H1 (cell line): ENCODE measurements around the gene RELT. TPM values are rescaled to one million over a fixed set of nuclear protein-coding genes. Genes with fewer than 3 reads are reported as not detected.
"Not testable (repeated sequence)": the region's sequence is repeated elsewhere in the genome, so short reads cannot be mapped to it uniquely, and the experiment has no call there.

Source experiments
- CTCF ChIA-PET: fragments of 300-600 bp; sonication (Branson Sonifier 250); formaldehyde crosslinking; loops from one replicate; lab custom pipeline; 2021; ENCODE audit not compliant: partially characterized antibody; lab: Charles Lee
- POLR2A ChIA-PET: fragments of 300-600 bp; sonication (Branson Sonifier 250); formaldehyde crosslinking; loops from one replicate; lab custom pipeline; 2021; ENCODE audit warnings: inconsistent platforms; ENCODE audit not compliant: partially characterized antibody; lab: Charles Lee
- DNase-seq, 2 experiments: peaks; one replicate each; pipeline versions ENCODE4 v3.0.0 to v3.0.0-alpha.2; 2010 to 2022; ENCODE audit warnings: low spot score in 2 of 2, low read depth in 1 of 2, mixed read lengths in 1 of 2
- FAIRE-seq: peaks from 2 replicates; lab custom pipeline; 2011; peaks lifted over from hg19 to GRCh38; lab: Jason Lieb, UNC
- H2AFZ ChIP-seq: 2 replicates; pipeline ENCODE4 v1.8.1; 2012; ENCODE audit warnings: low read length, inconsistent platforms
- H2AK5ac ChIP-seq: 2 replicates; pipeline ENCODE4 v1.6.1; 2013; ENCODE audit warnings: low read depth, low read length
- H2BK120ac ChIP-seq: replicated peaks from 2 replicates; pipeline ENCODE3; 2013; ENCODE audit warnings: low read depth, low read length, inconsistent platforms
- H2BK12ac ChIP-seq: 2 replicates; pipeline ENCODE4 v1.6.1; 2013; ENCODE audit warnings: low read depth, low read length
- H2BK15ac ChIP-seq: 2 replicates; pipeline ENCODE4 v1.6.1; 2013; ENCODE audit warnings: low read length
- H2BK20ac ChIP-seq: 2 replicates; pipeline ENCODE4 v1.6.1; 2013; ENCODE audit warnings: low read length
- H2BK5ac ChIP-seq: 2 replicates; pipeline ENCODE4 v1.6.1; 2013; ENCODE audit warnings: low read depth, low read length
- H3K14ac ChIP-seq: 2 replicates; pipeline ENCODE4 v1.6.1; 2013; ENCODE audit warnings: inconsistent platforms; ENCODE audit not compliant: insufficient read length
- H3K18ac ChIP-seq: 2 replicates; pipeline ENCODE4 v1.6.1; 2013; ENCODE audit warnings: low read length; ENCODE audit errors: extremely low read depth
- H3K23ac ChIP-seq: 2 replicates; pipeline ENCODE4 v1.6.1; 2013; ENCODE audit warnings: inconsistent platforms; ENCODE audit not compliant: insufficient read length
- H3K23me2 ChIP-seq: 2 replicates; pipeline ENCODE4 v1.6.1; 2013; ENCODE audit warnings: low read depth, low read length
- H3K27ac ChIP-seq: 2 replicates; pipeline ENCODE4 v1.6.1; 2011; ENCODE audit warnings: low read depth, low read length, inconsistent platforms
- H3K27me3 ChIP-seq, 4 experiments: replicated peaks in 1 of 4; 1 replicate in 1 of 4; 2 replicates in 3 of 4; pipeline versions ENCODE4 v1.6.1 to v1.8.1; 2011 to 2013; ENCODE audit warnings: low read length in 3 of 4, mild to moderate bottlenecking in 3 of 4, inconsistent platforms in 2 of 4, mixed read lengths in 2 of 4, moderate library complexity in 1 of 4; ENCODE audit not compliant: control insufficient read depth in 3 of 4, insufficient read depth in 3 of 4; ENCODE audit errors: extremely low read depth in 1 of 4
- H3K36me3 ChIP-seq, 4 experiments: 2 replicates each; pipeline versions ENCODE4 v1.6.1 to v1.8.1; 2011 to 2013; ENCODE audit warnings: mild to moderate bottlenecking in 4 of 4, low read length in 3 of 4, moderate library complexity in 2 of 4, control low read depth in 1 of 4, inconsistent platforms in 1 of 4; ENCODE audit not compliant: insufficient read depth in 4 of 4, control insufficient read depth in 2 of 4
- H3K4ac ChIP-seq: replicated peaks from 2 replicates; pipeline ENCODE3; 2013; ENCODE audit warnings: low read length, low read depth, mixed read lengths, inconsistent platforms; ENCODE audit not compliant: insufficient read length
- H3K4me1 ChIP-seq, 4 experiments: replicated peaks in 1 of 4; 1 replicate in 1 of 4; 2 replicates in 3 of 4; pipeline versions ENCODE4 v1.6.1 to v1.8.1; 2011 to 2013; ENCODE audit warnings: low read length in 3 of 4, inconsistent platforms in 2 of 4, mixed read lengths in 1 of 4; ENCODE audit not compliant: insufficient read depth in 4 of 4, control insufficient read depth in 3 of 4
- H3K4me2 ChIP-seq, 2 experiments: 2 replicates each; pipeline versions ENCODE4 v1.6.1 to v1.8.1; 2011 to 2013; ENCODE audit warnings: low read depth in 2 of 2, low read length in 2 of 2, control low read depth in 1 of 2, inconsistent platforms in 1 of 2, mild to moderate bottlenecking in 1 of 2; ENCODE audit not compliant: insufficient read depth in 1 of 2
- H3K4me3 ChIP-seq, 4 experiments: fragments of 200-600, 300-600 bp in 1 of 4; sonication (generic), shearing (Covaris generic), sonication (Bioruptor Twin) in 1 of 4; 2 replicates each; pipeline versions ENCODE4 v1.5.1 to v1.8.1; 2011 to 2016; ENCODE audit warnings: low read length in 4 of 4, low read depth in 3 of 4, control low read depth in 2 of 4, inconsistent platforms in 2 of 4, mild to moderate bottlenecking in 2 of 4, mixed read lengths in 1 of 4, moderate library complexity in 1 of 4; ENCODE audit not compliant: insufficient read depth in 2 of 4; ENCODE audit errors: extremely low read depth in 1 of 4
- H3K56ac ChIP-seq: replicated peaks from 2 replicates; pipeline ENCODE3; 2013; ENCODE audit warnings: low read depth, mild to moderate bottlenecking, mixed read lengths, low read length, inconsistent platforms; ENCODE audit not compliant: insufficient read length
- H3K79me1 ChIP-seq: 2 replicates; pipeline ENCODE4 v1.6.1; 2013; ENCODE audit warnings: low read depth, low read length, control low read depth
- H3K79me2 ChIP-seq, 2 experiments: 2 replicates each; pipeline versions ENCODE4 v1.6.1 to v1.8.1; 2012 to 2013; ENCODE audit warnings: low read length in 2 of 2, mild to moderate bottlenecking in 2 of 2, inconsistent platforms in 1 of 2; ENCODE audit not compliant: insufficient read depth in 2 of 2, control insufficient read depth in 1 of 2
- H3K9ac ChIP-seq, 4 experiments: replicated peaks in 1 of 4; 1 replicate in 1 of 4; 2 replicates in 3 of 4; pipeline versions ENCODE4 v1.6.1 to v1.8.1; 2011 to 2013; ENCODE audit warnings: low read depth in 3 of 4, low read length in 3 of 4, control low read depth in 2 of 4, mild to moderate bottlenecking in 2 of 4, moderate library complexity in 2 of 4, inconsistent platforms in 1 of 4; ENCODE audit errors: extremely low read depth in 1 of 4
- H3K9me3 ChIP-seq, 2 experiments: 2 replicates each; pipeline versions ENCODE4 v1.6.1 to v1.8.1; 2012 to 2013; ENCODE audit warnings: mild to moderate bottlenecking in 2 of 2, moderate library complexity in 2 of 2, control low read depth in 1 of 2, inconsistent platforms in 1 of 2, low read depth in 1 of 2, low read length in 1 of 2, mixed read lengths in 1 of 2; ENCODE audit not compliant: insufficient read depth in 2 of 2
- H4K20me1 ChIP-seq, 2 experiments: replicated peaks in 1 of 2; 2 replicates each; pipeline versions ENCODE3 to v1.8.1; 2011 to 2013; ENCODE audit warnings: inconsistent platforms in 2 of 2, low read length in 2 of 2, mild to moderate bottlenecking in 1 of 2; ENCODE audit not compliant: insufficient read depth in 2 of 2, control insufficient read depth in 1 of 2
- H4K5ac ChIP-seq: 2 replicates; pipeline ENCODE4 v1.6.1; 2013; ENCODE audit warnings: low read length, low read depth, mixed read lengths, inconsistent platforms; ENCODE audit not compliant: insufficient read length
- H4K8ac ChIP-seq: 2 replicates; pipeline ENCODE4 v1.8.0; 2013; ENCODE audit warnings: mild to moderate bottlenecking, moderate library complexity, low read length, inconsistent platforms; ENCODE audit not compliant: insufficient read depth; ENCODE audit errors: extremely low read depth
- H4K91ac ChIP-seq: replicated peaks from 2 replicates; pipeline ENCODE3; 2013; ENCODE audit warnings: low read length, mixed read lengths, inconsistent platforms; ENCODE audit not compliant: insufficient read length
- HDAC2 ChIP-seq, 2 experiments: fragments of 300-600 bp in 1 of 2; sonication (generic) in 1 of 2; IDR thresholded peaks; 2 replicates each; pipeline ENCODE4 v1.6.1; 2011 to 2012; ENCODE audit warnings: low read depth in 2 of 2, low read length in 2 of 2, mild to moderate bottlenecking in 2 of 2, moderate library complexity in 2 of 2, borderline replicate concordance in 1 of 2, inconsistent platforms in 1 of 2
- NANOG ChIP-seq: IDR thresholded peaks from 2 replicates; pipeline ENCODE4 v1.6.1; 2011; ENCODE audit warnings: low read length, low read depth, mild to moderate bottlenecking, inconsistent platforms; ENCODE audit not compliant: insufficient read depth, poor library complexity, severe bottlenecking
- RAD21 ChIP-seq, 2 experiments: IDR thresholded peaks in 1 of 2; conservative IDR thresholded peaks in 1 of 2; 2 replicates each; pipeline ENCODE4 v1.6.1; 2011; ENCODE audit warnings: low read depth in 2 of 2, low read length in 2 of 2, improper control_type of control experiment in 1 of 2, inconsistent platforms in 1 of 2, mild to moderate bottlenecking in 1 of 2, moderate library complexity in 1 of 2
- RNF2 ChIP-seq: fragments of 200-900, 300-1000 bp; sonication (generic); IDR thresholded peaks from 2 replicates; pipeline ENCODE4 v1.7.1; 2016; ENCODE audit warnings: borderline replicate concordance, low read depth, mild to moderate bottlenecking, antibody characterized with exemption, low read length; ENCODE audit not compliant: poor library complexity, severe bottlenecking; ENCODE audit errors: missing control alignments
- SIRT6 ChIP-seq: IDR thresholded peaks from one replicate; pipeline ENCODE4 v1.7.1; 2012; ENCODE audit warnings: low read length, inconsistent platforms
- WGBS, 2 experiments: shearing (Covaris generic) in 1 of 2; methylation state at CpG; one replicate each; pipeline versions ENCODE4 v1.1.6 to v1.1.7; 2013 to 2015; ENCODE audit warnings: low lambda C conversion rate in 2 of 2, mixed read lengths in 2 of 2, inconsistent platforms in 1 of 2, low coverage in 1 of 2, missing lambda C conversion rate in 1 of 2; ENCODE audit not compliant: insufficient replicate concordance in 2 of 2, insufficient coverage in 1 of 2, insufficient read length in 1 of 2; ENCODE audit errors: extremely low coverage in 1 of 2, missing lambda C conversion rate in 1 of 2; 5-methylcytosine and 5-hydroxymethylcytosine counted together
- polyA plus RNA-seq, 7 experiments: library from polyadenylated mRNA; depleted of rRNA in 3 of 7; stranded (reverse) in 5 of 7; unstranded in 2 of 7; fragments of >200 nt in 5 of 7; fragments of 200-250 nt in 2 of 7; gene quantifications; 1 replicate in 5 of 7; 2 replicates in 1 of 7; 4 replicates in 1 of 7; pipeline versions ENCODE4 v1.2.1 to v1.2.3, GENCODE V29; 2011 to 2013; ENCODE audit warnings: missing spikeins in 2 of 7, mixed read lengths in 2 of 7
- total RNA-seq: library from RNA; stranded (reverse); fragmentation: NEBNext Ultra II Directional; extraction: Animal tissue kit (Norgen Biotek cat#: 25700); gene quantifications from 2 replicates; pipeline ENCODE4 v1.2.1, GENCODE V29; 2021

RELT gene
- total and polyA plus RNA-seq, 2 of the 8 experiments (the other 6 are each of a cell fraction or from before 2014, with no cell fraction given) = 3.4 to 5.7 TPM

DNA sequence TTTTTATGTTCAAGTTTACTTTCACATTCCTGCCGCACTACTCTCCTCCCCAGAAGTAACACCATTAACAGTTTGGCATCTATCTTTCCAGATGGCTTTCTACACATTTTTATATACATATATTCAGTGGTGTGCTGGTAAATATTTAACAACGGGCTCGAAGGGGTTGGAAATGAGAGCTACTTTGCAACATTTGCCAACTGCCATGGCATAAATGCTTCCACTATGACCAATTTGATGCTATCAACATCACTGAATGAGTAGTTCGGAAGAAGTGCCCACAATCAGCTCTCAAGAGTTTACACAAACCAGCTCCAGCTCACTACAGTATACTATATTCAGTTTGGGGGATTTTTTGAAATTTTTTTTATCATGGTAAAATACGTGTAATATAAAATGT is 55.2 kb downstream of the RELT start (continued):
- TF ChIP-seq RNF2 (no peak), HDAC2 (IDR thresholded peaks at IDR 0.05; ENCODE audit: borderline replicate concordance in 1 of 2, low read depth in 2 of 2, low read length in 2 of 2) (no peak), RAD21 (IDR thresholded peaks at IDR 0.05 in 1 of 2, conservative IDR thresholded peaks at IDR 0.05 in 1 of 2; ENCODE audit: low read depth in 2 of 2, low read length in 2 of 2) (no peak), SIRT6 (no peak), NANOG (no peak)

DNA sequence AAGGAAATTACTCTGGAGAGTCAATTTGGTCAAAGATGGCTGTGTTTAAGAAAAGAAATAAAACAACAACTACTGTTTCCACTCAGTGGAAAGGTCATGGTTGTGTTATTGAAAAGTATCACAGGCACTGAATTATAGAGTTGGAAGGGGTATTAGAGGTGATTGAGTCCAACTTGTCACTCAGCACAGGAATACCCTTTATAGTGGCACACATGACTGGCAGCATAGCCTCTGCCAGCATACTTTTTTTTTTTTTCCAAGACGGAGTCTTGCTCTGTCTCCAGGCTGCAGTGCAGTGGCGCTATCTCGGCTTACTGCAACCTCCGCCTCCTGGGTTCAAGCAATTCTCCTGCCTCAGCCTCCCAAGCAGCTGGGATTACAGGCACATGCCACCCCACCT is 60.7 kb downstream of the RELT start:
- H3K4me1 ChIP-seq, FAIRE-seq, H3K18ac ChIP-seq, POLR2A ChIA-PET, H2BK12ac ChIP-seq, H3K23ac ChIP-seq, H3K4me2 ChIP-seq, H3K79me1 ChIP-seq, H2AK5ac ChIP-seq, H3K4me3 ChIP-seq, H4K20me1 ChIP-seq, H4K8ac ChIP-seq, H2BK5ac ChIP-seq, H3K79me2 ChIP-seq, H3K23me2 ChIP-seq, H4K5ac ChIP-seq, H3K9me3 ChIP-seq, H3K4ac ChIP-seq, H2BK15ac ChIP-seq, H3K56ac ChIP-seq, H3K27me3 ChIP-seq, H2BK20ac ChIP-seq, H2BK120ac ChIP-seq, H3K9ac ChIP-seq, H4K91ac ChIP-seq, H2AFZ ChIP-seq, H3K14ac ChIP-seq, H3K27ac ChIP-seq, H3K36me3 ChIP-seq, DNase-seq: not testable (repeated sequence)
- WGBS, 2 experiments = 87% methylated on average over 4 of the region's 4 CpGs; no CpG with 5 or more reads in 1 of the 2 experiments
- CTCF ChIA-PET = interaction anchor here (0.7 to 3.0 kb wide), 5 partner anchors 9 to 189 kb away, joined by 3 to 15 read pairs (median 4); no protein-coding TSS in a partner anchor
